ENCODE results near the gene DSTYK.
A peak's percentile ranks its signal among the peaks of the same experiment; 100 is the strongest.
"Not testable (repeated sequence)": the region's sequence is repeated elsewhere in the genome, so short reads cannot be mapped to it uniquely, and the experiment has no call there.

Gene DSTYK

DNA sequence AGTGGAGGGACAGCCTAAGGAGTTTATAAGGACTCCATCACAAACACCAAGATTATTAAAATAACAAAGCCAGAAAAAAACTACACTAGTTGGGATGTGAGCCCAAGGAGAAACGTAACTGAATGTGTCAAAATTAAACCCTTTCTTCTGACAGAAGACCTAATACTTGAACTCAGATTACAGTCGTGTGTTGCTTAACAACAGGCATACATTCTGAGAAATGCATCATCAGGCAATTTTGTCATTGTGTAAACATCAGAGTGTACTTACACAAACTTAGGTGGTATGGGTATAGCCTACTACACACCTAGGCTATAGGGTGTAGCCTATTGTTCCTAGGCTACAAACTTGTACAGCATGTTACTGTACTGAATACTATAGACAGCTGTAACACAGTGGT lies 23.4 kb downstream of the DSTYK start:
- TF ChIP-seq, protein P1, sequence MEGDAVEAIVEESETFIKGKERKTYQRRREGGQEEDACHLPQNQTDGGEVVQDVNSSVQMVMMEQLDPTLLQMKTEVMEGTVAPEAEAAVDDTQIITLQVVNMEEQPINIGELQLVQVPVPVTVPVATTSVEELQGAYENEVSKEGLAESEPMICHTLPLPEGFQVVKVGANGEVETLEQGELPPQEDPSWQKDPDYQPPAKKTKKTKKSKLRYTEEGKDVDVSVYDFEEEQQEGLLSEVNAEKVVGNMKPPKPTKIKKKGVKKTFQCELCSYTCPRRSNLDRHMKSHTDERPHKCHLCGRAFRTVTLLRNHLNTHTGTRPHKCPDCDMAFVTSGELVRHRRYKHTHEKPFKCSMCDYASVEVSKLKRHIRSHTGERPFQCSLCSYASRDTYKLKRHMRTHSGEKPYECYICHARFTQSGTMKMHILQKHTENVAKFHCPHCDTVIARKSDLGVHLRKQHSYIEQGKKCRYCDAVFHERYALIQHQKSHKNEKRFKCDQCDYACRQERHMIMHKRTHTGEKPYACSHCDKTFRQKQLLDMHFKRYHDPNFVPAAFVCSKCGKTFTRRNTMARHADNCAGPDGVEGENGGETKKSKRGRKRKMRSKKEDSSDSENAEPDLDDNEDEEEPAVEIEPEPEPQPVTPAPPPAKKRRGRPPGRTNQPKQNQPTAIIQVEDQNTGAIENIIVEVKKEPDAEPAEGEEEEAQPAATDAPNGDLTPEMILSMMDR (conservative IDR thresholded peaks at IDR 0.05; ENCODE audit: low read length): no peak
- no peak for DNase-seq (ENCODE audit: low read depth)
- H3K4me3 ChIP-seq (ENCODE audit: low read length): no peak overlapping the region

DNA sequence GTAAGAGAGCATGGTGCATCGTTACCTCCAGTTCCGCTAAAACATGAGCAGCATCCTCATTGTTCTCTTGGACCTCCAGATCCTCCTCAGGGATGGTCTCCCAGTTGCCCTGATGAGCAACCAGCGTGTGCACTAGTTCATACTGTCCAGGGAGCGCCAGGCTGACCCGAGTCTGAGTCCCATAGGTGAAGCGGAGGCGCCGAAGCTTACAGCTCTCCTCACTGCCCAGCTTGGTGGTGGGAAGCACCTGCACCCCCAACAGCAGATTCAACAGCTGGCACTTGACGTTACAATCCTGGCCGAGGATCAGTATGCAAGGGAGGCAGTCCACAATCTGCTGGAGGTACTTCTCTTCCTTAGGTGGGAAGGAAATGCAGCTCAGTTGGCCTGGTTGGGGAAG lies 24.1 kb downstream of the DSTYK start:
- DNase-seq (ENCODE audit: low read depth): no peak
- TF ChIP-seq, protein P1 (conservative IDR thresholded peaks at IDR 0.05; ENCODE audit: low read length): no peak
- no peak overlapping the region for H3K4me3 ChIP-seq (ENCODE audit: low read length)

DNA sequence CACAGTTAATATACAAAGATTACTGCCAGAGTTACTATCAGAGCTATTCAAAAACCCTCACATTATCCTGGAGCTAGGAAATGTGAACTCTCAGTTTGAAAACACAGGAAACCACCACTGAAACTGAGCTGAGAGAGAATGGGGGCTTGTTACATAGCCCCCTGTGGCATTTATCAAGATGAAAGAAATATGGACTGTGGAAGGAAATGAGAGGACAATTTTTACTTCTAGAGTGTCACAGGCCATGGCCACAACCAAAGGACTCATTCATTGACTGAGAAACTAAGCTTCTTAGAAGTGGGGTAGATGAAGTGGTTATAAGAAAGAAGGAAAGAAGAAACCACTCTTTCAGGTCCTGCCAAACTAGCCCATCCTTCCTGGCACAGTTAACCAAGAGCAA lies 25.3 kb downstream of the DSTYK start:
- H3K4me3 ChIP-seq (ENCODE audit: low read length): no peak overlapping the region
- TF ChIP-seq, protein P1 (conservative IDR thresholded peaks at IDR 0.05; ENCODE audit: low read length): no peak
- DNase-seq (ENCODE audit: low read depth): no peak

DNA sequence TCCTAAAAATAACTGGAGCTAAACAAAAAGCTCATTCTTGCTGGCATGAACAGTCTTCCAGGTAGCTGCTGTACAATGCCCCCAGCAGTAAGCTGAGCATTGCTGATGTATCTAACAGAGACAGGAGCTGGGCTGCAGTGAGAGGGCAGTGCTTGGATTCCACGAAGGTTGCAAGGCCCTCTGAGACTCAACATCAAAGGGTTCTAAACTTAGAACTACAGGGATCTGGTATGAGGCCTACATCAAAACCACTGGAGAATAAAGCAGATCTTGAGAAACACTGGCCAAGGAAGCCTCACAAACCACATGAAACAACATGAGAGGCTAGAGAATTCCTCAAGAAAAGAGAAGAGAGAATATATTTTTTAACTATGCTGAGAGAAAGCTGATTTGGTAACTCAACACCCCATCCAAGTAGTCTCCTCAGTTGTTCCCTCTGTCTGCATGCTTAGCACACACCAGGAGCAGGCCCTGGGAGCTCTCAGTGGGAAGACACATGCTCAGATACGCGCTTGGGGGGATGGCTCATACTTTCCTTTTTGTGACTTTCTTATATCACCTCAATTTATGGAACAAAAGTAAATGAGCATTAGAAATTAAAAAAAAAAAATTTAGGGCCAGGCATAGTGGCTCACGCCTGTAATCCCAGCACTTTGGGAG lies 27.7 kb downstream of the DSTYK start:
- no peak overlapping the region for H3K4me3 ChIP-seq (ENCODE audit: low read length)
- TF ChIP-seq, protein P1 (conservative IDR thresholded peaks at IDR 0.05; ENCODE audit: low read length): no peak
- DNase-seq (ENCODE audit: low read depth): peak; percentile 87

DNA sequence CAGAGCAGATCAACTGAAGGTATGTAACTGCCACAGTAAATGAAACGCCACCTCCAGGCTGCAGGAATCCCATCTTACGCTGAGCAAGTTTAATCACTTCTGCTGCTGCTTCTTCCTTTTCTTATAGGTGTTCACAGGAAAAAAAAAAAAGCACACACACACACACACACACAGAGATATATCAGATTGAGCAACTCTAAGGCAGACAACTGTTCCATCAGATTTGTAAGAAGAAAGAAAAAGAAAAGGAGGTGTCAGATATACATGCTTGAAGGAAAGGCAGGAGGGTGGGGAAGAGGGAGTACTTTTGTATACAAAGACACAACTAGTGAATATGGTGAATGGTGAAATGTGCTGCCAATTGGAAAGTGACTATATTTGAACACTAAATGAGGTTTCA lies 28.6 kb downstream of the DSTYK start:
- TF ChIP-seq, protein P1 (conservative IDR thresholded peaks at IDR 0.05; ENCODE audit: low read length): no peak
- H3K4me3 ChIP-seq (ENCODE audit: low read length): no peak overlapping the region
- no peak for DNase-seq (ENCODE audit: low read depth)

DNA sequence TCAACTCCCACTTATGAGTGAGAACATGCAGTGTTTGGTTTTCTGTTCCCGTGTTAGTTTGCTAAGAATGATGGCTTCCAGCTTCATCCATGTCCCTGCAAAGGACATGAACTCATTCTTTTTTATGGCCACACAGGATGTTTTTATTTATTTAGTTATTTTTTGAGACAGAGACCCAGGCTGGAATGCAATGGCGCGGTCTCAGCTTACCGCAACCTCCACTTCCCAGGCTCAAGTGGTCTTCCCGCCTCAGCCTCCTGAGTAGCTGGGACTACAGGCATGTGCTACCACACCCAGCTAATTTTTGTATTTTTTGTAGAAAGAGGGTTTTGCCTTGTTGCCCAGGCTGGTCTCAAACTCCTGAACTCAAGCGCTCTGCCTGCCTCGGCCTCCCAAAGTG lies 31.2 kb downstream of the DSTYK start:
- not testable (repeated sequence) for H3K4me3 ChIP-seq (ENCODE audit: low read length)

DNA sequence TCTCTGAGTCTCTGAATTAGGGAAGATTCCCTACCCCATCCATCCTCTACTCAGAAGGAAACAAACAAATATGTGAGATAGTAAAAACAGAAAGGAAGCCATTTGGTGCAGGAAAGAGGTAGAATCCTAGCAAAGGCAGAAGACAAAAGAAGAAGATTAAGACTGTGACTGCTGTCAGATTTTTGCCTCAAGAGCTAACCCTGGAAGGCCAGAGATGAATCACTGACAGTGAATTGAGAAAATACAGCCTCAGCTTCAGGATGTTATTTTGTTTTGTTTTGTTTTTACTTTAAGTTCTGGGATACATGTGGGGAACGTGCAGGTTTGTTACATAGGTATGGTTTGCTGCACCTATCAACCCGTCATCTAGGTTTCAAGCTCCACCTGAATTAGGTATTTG lies 31.7 kb downstream of the DSTYK start:
- TF ChIP-seq, protein P1 (conservative IDR thresholded peaks at IDR 0.05; ENCODE audit: low read length): no peak
- no peak overlapping the region for H3K4me3 ChIP-seq (ENCODE audit: low read length)

More for the DNA sequence above, 31.2 kb downstream of the DSTYK start:
- DNase-seq (ENCODE audit: low read depth): peak; percentile 37

More for the DNA sequence above, 31.7 kb downstream of the DSTYK start:
- DNase-seq (ENCODE audit: low read depth): peak; percentile 17
